Tibial nerve (tissue), 4 donors: ENCODE data around the gene APOLD1.

Source experiments
- CTCF ChIP-seq, 5 experiments: fragments of 200-600 bp in 3 of 5; fragments of 450-650 bp in 2 of 5; sonication (generic) in 3 of 5; IDR thresholded peaks; one replicate each; pipeline ENCODE4 v1.5.1; 2016 to 2019; ENCODE audit warnings: antibody characterized with exemption in 5 of 5, mild to moderate bottlenecking in 3 of 5, moderate library complexity in 2 of 5
- EP300 ChIP-seq, 2 donors: sonication (generic); formaldehyde crosslinking; IDR thresholded peaks; one replicate each; pipeline ENCODE4 v1.6.1; 2017; ENCODE audit warnings: antibody characterized with exemption in 2 of 2, mild to moderate bottlenecking in 1 of 2

GRCh38 chr12:12813120-12814101, 28.0 kb downstream of the APOLD1 start, which contains the start of gene DDX47:
- TF ChIP-seq EP300 (IDR thresholded peaks at IDR 0.05) (peak in 1 of 2 donors; percentile 90), CTCF (IDR thresholded peaks at IDR 0.05) (peak; percentile 94 to 98 (median 96))
